HG02981 (cell line): ENCODE measurements around the gene IDNK.
"Not testable (repeated sequence)": the region's sequence is repeated elsewhere in the genome, so short reads cannot be mapped to it uniquely, and the experiment has no call there.

Source experiments
- ATAC-seq: cut with Tn5 transposase; IDR thresholded peaks from one replicate; pipeline ENCODE4 v1.9.1; 2021; ENCODE audit warnings: mild to moderate bottlenecking, moderate library complexity; ENCODE audit not compliant: unreplicated experiment

IDNK gene

DNA sequence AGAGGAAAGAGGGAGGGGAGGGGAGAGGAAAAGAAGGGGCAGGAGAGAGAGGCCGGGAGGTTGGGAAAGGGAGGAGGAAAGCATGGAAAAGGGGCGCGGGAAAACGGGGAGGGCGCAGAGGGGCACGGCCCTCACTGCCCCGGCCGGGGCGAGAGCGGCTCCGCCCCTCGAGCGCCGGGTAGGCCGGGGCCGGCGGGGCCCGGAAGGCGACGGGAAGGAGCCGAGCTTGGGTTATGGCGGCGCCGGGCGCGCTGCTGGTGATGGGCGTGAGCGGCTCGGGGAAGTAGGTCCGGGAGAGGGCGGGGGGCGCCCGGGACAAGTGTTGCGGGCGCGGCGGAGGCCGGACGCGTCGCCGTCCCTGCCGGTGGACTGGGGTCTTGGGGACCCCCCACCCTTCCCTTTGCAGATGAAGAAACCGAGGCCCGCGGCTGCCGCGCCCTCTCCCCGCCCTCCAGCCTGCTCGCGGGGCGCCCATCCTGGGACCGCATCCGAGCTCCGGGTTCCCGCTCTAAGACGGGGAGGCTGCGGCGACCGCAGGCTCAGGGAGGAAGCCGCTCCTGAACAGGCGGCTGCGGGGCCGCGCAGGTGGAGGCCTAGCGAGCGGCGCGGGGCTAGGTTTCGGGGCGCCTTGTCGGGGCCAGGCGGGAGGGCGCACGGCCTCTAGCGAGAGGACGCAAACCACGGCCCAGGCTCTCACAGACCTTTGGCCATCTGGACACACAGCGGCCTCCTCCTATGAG lies at the start of gene IDNK:
IDNK (plus strand) TSS at position 205 of the 740 bp plus-strand sequence; CDS start at position 234, 29 bp downstream.
- ATAC-seq, result peak; percentile 73

DNA sequence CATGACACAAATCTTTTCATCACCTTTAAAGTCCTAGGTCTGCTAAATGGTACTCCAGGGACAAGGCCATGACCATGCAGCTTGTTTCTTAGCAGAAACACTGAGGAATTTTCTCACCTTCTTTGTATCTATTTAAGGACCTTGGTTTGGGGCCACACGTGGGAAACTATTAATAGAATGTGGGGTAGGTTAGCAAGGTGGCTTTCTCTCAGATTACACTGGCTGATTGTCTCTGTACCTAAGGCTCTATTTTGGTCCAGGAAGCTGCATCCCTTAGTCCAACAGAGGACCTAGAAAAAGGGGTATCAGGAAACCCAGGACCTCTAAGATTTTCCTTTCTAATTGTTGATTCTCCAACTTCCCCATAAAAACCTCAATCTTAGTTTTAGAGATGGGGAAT lies 48.5 kb upstream of the IDNK start:
- ATAC-seq, result no peak

DNA sequence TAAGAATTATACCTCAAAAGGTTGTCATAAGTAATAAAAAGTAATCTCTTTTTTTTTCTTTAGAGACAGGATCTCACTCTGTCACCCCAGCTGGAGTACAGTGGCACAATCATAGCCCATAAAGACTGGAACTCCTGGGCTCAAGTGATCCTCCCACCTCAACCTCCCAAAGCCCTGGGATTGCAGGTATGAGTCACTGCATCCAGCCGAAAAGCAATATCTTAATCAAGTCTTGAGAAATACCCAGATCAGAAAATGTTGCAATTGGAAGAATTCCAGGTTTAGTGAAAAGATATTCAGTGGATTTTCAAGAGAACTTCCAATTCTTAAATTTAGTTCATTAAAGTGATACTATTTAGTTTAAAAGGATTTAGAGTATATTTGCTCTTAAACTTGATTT lies 40.9 kb upstream of the IDNK start:
- no peak for ATAC-seq

DNA sequence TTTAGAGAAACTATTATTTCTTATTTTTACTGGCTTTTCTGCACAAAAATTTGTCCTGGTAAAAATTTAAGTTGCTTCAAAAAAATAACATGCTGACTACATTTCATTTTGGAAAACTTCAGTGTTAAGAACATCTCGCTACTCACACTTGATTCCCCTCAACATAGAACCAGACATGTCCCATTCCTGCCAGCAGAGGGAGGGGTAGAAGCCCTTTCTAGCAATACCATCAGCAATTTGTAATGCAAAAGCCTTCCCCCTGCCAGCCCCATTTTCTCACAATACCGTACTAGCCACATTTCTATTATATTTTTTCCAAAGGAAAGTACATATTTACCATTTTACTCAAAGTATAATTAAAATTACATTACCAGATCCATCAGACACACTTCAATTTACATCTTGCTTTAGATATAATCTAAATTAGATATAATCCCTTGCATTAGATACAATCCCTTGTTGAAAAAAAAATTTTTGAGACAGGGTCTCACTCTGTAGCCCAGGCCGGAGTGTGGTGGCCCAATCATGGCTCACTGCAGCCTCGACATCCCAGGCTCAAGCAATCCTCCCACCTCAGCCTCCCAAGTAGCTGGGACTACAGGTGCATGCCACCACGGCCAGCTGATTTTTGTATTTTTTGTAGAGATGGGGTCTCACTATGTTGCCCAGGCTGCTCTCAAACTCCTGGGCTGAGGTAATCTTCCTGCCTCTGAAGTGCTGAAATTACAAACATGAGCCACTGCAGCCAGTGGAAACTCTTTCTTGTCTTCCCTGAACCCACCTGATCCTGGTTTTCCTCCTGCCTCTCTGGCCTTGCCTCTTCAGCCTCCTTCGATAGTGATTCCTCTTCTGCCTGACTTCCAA lies 39.6 kb upstream of the IDNK start:
- ATAC-seq, result peak; percentile 74

DNA sequence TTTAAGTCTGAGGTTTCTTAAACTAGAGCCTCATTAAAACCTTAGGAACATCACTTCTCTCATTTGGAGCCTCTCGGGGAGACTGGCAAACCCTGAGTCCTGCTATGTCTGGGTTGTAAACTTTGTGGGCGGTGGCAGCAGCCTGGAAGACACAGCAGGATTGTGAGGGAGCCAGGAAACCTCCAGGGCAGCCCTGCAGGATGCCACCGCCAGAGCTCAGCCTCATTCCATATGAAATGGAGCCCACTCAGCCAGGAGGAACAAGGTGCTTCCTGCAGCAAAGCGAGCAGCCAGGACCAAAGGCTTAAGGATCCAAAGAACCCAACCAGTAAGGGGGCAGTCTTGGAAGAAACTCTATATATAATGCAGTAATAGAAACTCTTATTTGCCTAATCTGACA lies 37.9 kb upstream of the IDNK start:
- ATAC-seq, result no peak

DNA sequence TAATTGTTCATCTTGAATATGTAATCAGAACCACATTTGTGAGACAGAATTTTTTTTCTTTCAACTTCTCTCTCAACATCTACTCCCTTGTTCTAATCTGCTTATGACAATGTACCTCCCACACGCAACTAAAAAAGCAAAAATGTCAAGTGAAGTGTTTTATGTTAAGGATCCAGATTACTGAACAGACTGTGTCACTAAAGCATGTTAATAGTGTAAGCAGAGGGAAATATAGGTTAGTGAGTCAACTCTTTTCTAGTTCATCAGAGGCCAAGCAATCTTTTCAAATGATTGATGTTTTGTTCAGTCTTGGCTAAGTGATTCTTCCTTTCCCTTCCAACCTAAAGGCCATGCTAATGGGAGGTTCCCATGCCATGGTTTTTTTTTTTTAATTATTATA lies 34.7 kb upstream of the IDNK start:
- ATAC-seq, result no peak

DNA sequence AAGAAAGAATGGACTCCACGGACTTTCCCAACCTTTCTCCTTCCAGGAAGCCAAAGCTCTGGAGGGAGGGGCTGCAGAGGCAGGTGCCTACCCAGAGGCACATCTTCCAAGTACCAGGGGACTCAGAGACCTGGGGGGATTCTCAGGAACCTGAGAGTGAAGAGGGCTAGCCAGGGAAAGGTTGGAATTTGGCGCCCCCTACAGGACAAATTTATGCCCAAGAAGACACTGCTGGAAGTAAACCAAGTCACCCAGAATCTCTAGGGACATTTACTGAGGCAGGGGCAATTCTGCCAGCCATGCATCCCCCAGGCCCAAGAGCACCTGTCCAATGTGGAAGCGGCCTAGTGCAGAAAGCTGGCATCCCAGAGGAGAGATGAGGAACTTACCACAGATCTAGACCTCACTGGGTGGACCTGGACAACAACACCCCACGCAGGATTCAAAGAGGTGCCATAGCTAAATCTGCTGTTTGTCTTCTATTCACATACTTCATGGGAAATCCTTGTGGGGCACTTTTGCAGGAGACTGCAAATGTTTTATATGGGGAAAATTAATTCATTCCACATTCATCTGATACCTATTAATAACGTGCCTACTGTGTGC lies 25.9 kb upstream of the IDNK start:
- no peak for ATAC-seq

DNA sequence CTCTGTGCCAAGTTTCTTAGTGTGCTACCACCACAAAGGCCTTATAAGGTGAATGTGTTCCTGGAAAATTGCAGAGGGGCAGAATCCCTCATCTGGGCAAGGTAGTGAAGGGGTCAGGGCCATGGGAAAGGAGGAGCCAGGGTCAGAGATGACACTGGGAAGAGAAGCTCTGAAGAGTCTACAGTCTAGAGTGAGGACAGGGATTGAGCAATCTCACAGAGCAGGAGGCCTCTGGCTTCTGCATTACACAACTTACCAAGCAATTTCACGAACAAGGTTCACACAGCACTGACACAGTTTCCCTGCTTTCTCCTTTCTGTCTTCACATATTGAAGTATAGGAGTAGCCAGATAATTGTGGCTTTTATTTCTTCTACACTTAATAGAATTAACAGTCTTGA lies 24.5 kb upstream of the IDNK start:
- no peak for ATAC-seq

DNA sequence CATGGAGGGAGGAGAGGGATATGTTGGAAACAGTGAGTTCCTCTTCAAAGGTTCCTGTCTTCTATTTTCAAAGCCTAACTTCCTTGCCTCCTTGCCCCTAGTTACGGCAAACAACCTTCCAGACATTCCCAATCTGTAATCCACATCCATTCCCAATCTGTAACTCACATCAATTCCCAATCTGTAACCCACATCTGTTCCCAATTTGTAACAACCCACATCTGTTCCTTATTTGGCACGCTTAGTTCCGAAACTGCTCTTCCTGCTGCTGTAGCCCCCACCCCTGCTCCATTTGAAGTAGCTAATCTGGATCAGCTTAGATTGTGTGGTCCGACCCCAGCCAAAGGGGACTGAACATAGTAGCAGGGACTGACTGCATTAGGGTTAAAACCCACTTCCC lies 23.9 kb upstream of the IDNK start:
- ATAC-seq, result no peak

DNA sequence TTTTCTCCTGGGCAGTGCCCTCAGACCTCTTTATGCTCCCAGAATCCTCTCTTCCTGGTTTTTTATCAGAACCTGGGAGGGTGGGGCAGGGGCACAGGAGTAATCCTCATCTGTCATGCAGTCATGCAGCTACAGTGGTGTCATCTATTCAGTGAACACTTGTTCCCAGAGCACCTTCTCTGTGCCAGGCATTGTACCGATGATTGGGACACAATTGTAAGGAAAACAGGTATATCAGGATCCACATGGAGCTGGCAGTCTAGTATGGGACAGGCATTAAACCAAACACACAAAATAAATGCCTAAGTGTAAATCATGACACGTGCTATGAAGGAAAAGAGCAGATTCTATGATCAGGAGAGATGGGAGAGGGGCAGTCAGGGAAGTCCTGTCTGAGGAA lies 21.5 kb upstream of the IDNK start:
- no peak for ATAC-seq

DNA sequence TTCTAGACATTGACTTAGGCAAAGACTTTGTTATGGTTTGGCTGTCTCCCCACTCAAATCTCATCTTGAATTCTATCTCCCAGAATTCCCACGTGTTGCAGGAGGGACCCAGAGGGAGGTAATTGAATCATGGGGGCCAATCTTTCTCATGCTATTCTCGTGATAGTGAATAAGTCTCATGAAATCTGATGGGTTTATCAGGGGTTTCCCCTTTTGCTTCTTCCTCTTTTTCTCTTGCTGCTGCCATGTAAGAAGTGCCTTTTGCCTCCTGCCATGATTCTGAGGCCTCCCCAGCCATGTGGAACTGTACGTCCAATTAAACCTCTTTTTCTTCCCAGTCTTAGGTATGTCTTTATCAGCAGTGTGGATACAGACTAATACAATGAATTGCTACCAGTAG lies 15.3 kb upstream of the IDNK start:
- not testable (repeated sequence) for ATAC-seq

DNA sequence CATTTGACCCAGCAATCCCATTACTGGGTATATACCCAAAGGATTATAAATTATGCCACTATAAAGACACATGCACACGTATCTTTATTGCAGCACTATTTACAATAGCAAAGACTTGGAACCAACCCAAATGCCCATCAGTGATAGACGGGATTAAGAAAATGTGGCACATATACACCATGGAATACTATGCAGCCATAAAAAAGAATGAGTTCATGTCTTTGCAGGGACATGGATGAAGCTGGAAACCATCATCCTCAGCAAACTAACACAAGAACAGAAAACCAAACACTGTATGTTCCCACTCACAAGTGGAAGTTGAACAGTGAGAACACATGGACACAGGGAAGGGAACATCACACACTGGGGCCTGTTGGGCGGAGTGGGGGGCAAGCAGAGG lies 9.6 kb upstream of the IDNK start:
- ATAC-seq, result not testable (repeated sequence)

DNA sequence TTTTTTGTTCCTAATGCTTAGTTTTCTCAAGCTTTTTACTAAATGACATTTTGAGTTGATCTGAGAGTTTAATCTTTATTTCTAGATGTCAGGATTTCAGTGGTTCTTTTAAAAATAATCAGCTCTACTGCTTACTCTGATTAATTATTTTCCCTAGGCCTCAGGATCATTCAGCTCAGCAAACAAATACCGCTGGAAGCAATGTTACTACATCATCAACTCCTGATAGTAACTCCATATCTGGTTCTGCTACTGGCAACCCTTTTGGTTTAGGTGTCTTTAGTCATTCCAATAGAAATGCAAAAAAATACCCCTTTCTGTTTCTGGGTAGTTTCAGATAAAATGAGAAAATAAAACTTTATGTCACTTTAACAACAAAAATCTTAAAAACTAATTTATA lies 5.6 kb upstream of the IDNK start:
- ATAC-seq, result no peak

DNA sequence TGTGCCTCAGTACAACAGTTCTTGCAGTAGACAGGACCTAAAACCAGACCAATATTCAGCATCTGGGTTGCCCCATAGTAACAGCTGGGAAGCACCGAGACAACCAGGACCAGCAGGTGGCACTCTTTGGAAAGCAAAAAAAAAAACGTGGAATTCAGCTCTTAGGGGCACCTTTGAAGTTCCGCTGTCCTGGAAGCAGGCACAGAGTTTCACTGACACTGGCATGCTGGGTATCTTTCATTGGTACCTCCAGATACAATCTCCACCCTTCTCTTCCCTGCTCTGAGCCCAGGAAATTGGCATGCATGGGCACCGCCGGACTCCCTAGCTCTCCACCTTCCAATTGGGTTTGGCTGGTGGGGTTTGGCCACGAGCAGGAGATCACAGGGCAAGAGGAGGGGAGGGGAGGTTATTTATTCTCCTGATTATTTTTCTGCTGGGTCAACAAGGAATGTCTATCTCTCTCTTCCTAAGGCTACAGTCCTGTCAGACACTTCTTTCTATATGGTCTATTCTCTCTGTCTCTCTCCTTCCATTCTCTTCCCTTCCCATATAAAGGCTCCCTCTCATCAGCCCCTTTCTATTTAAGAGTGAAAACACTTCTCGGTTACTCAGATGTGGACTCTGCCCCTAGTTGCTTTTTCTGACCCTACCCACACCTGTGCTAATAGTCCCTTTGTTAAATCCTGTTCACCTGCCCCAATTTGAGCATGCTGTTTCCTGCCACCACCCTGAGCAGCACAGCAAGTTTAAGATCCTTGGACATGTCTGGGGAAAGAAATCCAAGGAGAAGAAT lies 1.9 kb upstream of the IDNK start:
- no peak for ATAC-seq

DNA sequence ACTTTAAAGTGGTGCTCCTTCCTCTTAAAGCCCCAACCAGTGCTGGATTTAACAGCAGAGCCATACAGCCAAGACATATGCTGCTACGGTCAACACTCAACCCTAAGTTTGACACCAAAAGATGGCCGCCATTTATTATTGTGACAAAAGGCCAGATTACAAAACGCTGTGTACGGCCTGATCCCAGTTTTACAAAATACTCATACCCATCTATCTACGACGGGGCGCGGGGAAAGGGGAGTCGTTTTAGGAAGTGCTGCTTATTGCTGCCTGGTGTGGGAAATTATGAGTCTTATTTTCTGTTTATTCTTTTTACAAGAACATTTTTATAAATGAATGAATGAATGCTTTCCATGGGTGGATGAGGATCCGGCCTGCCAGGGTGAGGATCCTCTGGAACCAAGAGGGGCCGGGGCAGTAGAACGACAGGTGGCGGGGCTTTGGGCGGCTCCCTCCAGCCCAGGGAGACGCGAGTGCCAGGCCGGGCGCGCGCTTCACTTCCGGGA lies 457 bp upstream of the IDNK start:
- ATAC-seq, result peak; percentile 36

DNA sequence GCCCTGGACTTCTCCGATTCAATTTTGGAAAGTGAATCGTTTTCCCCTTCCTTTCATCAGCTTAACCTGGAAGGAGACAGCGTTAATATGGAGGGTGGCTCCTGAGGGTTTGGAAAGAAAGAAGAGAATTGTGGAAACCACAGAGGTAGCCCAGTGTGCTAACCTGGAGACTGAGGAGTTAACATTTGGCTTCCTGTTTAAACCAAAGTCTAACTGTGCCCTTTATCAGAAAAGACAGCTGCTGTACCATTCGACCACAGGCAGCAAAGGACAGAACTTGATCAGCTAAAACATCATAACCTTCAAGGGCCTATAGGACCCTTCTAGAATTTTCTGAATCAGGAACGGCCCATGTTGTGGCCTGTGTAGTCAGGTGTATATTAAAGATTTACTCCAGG lies 735 bp downstream of the IDNK start:
- peak; percentile 30 for ATAC-seq

DNA sequence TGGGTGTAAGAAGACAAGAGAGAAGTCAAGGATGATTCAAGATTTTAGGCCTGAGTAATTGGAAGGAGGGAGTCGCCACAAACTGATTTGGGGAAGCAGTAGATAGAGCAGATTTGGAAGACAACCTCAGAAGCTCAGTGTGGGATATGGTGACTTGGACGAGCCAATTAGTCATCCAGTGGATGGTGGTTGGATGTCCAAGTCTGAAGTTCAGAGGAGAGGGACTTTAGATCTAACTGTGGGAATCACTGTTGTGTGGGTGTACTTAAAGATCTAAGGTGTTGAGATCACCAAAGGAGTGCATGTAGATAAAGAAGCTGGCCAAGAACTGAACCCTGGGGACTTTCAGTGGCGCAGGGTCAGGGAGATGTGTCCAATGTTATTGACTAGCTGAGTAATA lies 2.2 kb downstream of the IDNK start:
- ATAC-seq, result no peak

DNA sequence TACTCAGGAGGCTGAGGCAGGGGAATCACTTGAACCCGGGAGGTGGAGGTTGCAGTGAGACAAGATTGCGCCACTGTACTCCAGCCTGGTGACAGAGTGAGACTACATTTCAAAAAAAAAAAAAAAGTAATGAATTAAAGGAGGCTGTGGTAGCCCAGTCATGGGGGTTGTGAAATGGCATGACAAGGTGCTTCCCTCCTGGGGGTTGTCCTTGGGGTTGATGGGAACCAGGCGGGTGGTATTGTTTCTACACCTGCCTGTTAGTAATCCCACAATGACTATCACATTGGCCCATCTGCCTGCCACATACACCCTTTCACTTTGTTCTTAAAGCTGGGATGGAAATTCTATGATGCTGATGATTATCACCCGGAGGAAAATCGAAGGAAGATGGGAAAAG lies 5.6 kb downstream of the IDNK start:
- ATAC-seq, result no peak

DNA sequence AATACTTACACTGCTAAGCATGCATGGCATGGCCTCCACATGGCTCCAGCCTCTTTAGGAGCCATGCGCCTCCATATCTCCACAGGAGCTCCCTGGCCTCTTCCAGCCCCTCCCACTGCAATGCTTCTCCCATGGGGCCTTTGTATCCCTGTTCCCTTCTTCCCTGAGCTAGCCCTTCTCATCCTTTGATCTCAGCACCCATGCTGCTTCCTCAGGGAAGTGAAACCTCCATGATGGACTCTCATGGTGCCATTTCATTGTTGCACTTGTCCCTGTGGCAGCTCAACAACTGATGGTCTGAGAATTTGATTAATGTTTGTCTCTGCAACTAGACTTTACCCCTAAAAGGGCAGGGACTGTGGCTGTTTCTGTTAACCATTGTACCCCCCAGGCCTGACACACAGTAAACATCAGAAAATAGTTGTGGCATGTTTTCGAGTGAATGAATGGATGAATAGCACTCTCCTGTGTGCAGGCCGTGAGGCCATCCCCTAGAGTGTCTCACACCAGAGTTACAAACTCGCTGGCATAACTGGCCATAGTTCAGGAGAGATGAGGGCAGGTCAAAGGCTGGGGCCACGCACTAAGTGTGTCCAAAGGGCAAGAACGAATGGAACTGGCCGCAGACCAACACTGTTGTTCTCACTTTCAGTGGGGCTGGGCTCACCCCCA lies 6.6 kb downstream of the IDNK start:
- no peak for ATAC-seq

DNA sequence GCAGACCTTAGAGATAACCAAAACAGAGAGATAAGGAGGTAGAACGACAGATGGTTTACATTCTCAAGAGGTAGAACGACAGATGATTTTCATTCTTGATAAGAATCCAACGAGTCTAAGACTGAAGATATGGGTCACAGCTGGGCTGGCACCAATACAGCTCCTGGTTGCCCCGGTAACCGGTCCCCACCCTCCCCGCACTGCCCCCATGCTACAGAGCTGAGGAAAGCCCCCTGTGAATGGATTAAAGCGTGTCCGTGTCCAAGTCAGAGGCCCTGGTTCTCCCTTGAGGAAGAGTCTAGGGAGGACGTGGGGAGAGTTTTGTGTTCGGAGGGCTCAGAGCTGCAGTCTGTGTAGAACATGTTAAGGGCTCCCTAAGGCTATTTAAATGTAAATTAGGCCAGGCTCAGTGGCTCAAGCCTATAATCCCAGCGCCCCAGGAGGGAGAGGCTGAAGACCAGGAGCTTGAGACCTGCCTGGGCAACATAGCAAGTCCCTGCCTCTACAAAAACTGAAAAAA lies 8.1 kb downstream of the IDNK start:
- no peak for ATAC-seq
